HG03521 (cell line): ENCODE measurements around the gene DAAM1.

Experiments used
- ATAC-seq: cut with Tn5 transposase; IDR thresholded peaks from one replicate; pipeline ENCODE4 v1.9.1; 2021; ENCODE audit warnings: mild to moderate bottlenecking, moderate library complexity; ENCODE audit not compliant: unreplicated experiment

DAAM1 gene

GRCh38 chr14:59358784-59359183 is 170.3 kb downstream of the DAAM1 start:
- ATAC-seq, result no peak

- ATAC-seq, result no peak
These were observed 171.1 kb downstream of the DAAM1 start for GRCh38 chr14:59359431-59360124.

DNA sequence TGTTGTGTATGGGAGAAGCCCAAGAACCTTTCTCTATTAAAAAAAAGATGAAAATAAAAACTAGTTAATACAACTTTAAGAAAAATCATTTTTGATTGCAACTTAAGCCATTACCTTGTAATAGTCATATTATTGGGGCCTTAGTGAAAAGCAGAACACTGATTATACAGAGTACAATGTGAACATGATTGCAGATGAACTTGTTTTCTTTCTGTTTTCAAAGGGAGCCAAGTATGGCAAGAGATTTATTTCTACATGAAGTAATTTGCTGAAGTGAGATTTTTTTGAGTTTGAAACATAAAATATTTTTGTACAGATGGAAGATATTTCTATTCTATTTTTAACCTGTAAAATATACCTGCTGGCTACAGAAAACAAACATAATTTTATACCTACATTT is 171.8 kb downstream of the DAAM1 start:
- ATAC-seq, result no peak

GRCh38 chr14:59360923-59361794 is 172.7 kb downstream of the DAAM1 start:
- ATAC-seq, result no peak

DNA sequence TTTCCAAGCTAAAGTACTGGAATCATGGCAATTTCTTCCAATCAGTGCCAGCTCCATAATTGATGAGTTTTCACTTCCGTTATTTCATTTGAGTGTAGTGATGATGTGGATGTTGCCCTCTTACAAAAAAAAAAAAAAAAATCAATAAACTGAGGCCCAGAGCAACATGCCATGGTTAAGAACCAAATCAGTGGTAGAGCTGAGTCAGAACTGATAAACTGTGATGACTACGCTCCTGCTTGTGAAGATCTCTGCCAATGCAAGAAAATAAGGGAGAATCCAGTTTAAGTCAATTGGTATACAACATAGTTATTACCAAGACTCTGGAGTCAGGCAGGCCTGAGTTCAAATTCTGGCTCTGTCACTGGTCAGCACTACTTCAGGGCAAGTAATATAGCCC is 174.0 kb downstream of the DAAM1 start:
- no peak for ATAC-seq

- no peak for ATAC-seq
These were observed 175.2 kb downstream of the DAAM1 start for GRCh38 chr14:59363531-59364226.

GRCh38 chr14:59370158-59370742 is 181.8 kb downstream of the DAAM1 start:
- ATAC-seq, result no peak

- no peak for ATAC-seq
These were observed 183.3 kb downstream of the DAAM1 start for GRCh38 chr14:59371771-59372170.

GRCh38 chr14:59374048-59374447 is 185.6 kb downstream of the DAAM1 start:
- ATAC-seq, result no peak

GRCh38 chr14:59376686-59377085 is 188.2 kb downstream of the DAAM1 start:
- no peak for ATAC-seq

DNA sequence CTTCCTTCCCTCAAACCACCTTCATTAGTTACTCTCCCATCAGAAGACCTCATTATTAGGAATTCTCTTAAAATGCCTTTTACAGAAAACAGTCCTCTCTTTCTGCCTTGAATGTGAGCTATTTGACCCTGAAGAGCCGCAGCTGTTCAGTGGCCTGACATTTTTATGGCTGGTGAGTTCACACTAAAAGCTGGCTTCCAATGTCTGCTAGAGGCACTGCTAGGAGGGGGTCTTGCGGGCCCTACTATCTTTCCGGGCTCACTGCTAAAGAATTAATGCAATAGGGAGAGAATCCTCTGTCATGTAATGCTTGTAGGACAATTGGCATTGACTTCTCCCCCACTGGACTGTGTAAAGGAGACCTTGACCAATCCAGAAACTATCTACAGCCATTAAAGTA is 189.0 kb downstream of the DAAM1 start:
- ATAC-seq, result no peak

- no peak for ATAC-seq
These were observed 189.6 kb downstream of the DAAM1 start for GRCh38 chr14:59377991-59378601.

- no peak for ATAC-seq
These were observed 201.5 kb downstream of the DAAM1 start for GRCh38 chr14:59389936-59390335.

- ATAC-seq, result no peak
These were observed 202.9 kb downstream of the DAAM1 start for GRCh38 chr14:59391388-59391787.

GRCh38 chr14:59394268-59394667 is 205.8 kb downstream of the DAAM1 start:
- no peak for ATAC-seq

- ATAC-seq, result no peak
These were observed 207.2 kb downstream of the DAAM1 start for GRCh38 chr14:59395672-59396071.

- no peak for ATAC-seq
These were observed 210.4 kb downstream of the DAAM1 start for GRCh38 chr14:59398841-59399240.

DNA sequence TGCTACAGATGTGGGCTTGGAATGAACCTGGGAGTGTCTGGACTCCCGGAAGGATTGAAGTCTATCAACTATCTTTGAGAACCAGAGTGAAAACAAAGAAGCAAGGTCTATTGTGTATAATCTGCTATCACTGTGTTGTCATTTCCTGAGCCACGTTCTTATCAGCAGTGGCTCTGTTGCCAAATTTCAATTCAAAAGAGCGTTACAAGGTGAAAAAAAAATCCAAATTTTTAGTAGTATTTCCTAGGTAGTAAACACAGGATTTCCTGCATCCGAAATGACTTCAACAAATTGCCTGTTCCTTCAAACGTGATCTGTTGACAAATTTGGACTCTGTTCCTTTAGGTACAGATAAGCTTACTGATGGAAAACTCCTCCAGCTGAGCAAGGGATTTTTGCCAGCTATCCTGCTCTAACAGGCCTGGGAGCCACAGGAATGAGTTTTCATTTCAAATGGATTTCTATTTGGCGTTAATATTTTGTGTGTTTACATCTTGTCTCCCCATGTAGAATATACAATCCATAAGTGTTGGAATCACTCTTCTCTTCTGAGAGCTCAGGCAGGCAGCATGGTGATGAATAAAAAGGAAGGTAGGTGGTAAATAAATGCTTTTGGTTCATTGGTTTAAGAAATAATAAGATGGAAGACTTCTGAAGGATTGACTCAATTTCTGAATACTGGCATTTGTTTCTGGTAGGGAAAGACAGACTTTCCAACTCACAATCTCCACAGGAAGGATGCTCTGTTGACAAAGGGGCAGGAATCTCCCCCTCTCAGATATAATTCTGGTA is 218.2 kb downstream of the DAAM1 start:
- ATAC-seq, result no peak

DNA sequence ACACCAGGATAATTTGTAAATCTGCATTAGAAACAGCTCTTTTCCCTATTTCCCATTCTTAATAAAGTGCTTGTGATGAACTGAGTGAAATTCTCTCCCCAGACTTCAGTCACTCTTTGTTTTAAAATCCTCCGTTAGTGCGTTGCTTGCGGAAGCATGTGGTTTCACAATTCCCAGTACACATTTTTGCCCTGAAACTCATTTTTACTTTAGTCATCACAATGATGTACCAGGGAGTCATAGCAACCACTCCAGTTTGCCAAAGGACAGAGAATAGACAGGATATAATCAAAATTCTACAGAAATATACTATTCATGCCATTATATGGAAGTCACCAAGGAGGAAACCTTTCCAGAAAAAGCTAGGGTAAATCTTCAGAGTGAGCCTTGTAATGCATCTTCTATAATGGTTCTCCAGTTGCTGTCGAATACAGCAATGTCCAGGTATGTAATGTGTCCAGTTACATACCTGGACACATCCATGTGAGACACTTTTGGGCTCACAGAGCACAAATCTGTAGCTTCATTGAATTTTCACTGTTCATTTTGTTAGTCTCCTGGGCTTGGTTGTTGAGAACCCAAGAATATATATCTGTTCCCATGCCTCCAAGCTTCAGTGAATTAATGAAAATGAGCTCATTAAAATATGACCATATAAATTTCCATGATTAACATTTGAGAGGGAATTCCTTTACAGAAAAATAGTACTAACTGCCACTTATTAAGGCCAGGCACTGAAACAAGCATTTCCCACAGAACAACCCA is 219.0 kb downstream of the DAAM1 start:
- ATAC-seq, result no peak
